22Rv1 (cell line): ENCODE data around the gene GOLPH3.

Experiments
- ZFX ChIP-seq: fragments of 450-650 bp; IDR thresholded peaks from 2 replicates; pipeline ENCODE4 v1.6.1; 2017; ENCODE audit warnings: antibody characterized with exemption, borderline replicate concordance
- TF ChIP-seq, protein P1 (sequence below): fragments of 450-650 bp; IDR thresholded peaks from 2 replicates; pipeline ENCODE4 v1.5.1; 2017; ENCODE audit warnings: mild to moderate bottlenecking

DNA sequence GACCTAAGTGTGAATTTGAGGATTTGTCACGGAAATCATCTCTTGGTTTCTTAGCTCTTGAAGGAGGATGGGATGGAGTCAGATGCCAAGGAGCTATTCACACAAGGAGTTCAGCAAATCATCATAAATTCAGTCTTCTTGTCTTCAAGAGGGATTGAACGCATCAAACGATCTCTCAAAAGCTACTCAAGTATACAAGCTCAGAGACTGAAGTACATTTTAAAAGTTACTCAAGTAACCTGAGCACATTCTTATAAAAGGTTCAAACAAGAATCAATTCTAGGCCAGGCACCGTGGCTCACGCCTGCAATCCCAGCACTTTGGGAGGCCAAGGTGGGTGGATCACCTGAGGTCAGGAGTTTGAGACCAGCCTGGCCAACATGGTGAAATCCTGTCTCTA lies 21.1 kb upstream of the GOLPH3 start:
- no peak for TF ChIP-seq ZFX
- TF ChIP-seq, protein P1, sequence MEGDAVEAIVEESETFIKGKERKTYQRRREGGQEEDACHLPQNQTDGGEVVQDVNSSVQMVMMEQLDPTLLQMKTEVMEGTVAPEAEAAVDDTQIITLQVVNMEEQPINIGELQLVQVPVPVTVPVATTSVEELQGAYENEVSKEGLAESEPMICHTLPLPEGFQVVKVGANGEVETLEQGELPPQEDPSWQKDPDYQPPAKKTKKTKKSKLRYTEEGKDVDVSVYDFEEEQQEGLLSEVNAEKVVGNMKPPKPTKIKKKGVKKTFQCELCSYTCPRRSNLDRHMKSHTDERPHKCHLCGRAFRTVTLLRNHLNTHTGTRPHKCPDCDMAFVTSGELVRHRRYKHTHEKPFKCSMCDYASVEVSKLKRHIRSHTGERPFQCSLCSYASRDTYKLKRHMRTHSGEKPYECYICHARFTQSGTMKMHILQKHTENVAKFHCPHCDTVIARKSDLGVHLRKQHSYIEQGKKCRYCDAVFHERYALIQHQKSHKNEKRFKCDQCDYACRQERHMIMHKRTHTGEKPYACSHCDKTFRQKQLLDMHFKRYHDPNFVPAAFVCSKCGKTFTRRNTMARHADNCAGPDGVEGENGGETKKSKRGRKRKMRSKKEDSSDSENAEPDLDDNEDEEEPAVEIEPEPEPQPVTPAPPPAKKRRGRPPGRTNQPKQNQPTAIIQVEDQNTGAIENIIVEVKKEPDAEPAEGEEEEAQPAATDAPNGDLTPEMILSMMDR: no peak
